Ishikawa (cell line): ENCODE data around the gene ARHGAP45.

Experiments
- CEBPB ChIP-seq: IDR thresholded peaks from 2 replicates; pipeline ENCODE4 v1.6.1; 2012
- CREB1 ChIP-seq: IDR thresholded peaks from 2 replicates; pipeline ENCODE4 v1.6.1; 2012; ENCODE audit warnings: low read depth
- EGR1 ChIP-seq: IDR thresholded peaks from 2 replicates; pipeline ENCODE4 v1.6.1; 2012
- EP300 ChIP-seq: IDR thresholded peaks from 2 replicates; pipeline ENCODE4 v1.6.1; 2012; ENCODE audit warnings: borderline replicate concordance
- FOXM1 ChIP-seq: IDR thresholded peaks from 2 replicates; pipeline ENCODE4 v1.6.1; 2012; ENCODE audit warnings: low read depth, borderline replicate concordance
- NFIC ChIP-seq: IDR thresholded peaks from 2 replicates; pipeline ENCODE4 v1.6.1; 2012
- RAD21 ChIP-seq: IDR thresholded peaks from 2 replicates; pipeline ENCODE4 v1.6.1; 2012; ENCODE audit warnings: low read depth
- TAF1 ChIP-seq: IDR thresholded peaks from 2 replicates; pipeline ENCODE4 v1.6.1; 2012; ENCODE audit warnings: low read depth, mild to moderate bottlenecking
- TCF12 ChIP-seq: IDR thresholded peaks from 2 replicates; pipeline ENCODE4 v1.6.1; 2012; ENCODE audit warnings: low read depth
- TEAD4 ChIP-seq: IDR thresholded peaks from 2 replicates; pipeline ENCODE4 v1.6.1; 2012
- YY1 ChIP-seq: IDR thresholded peaks from 2 replicates; pipeline ENCODE4 v1.6.1; 2012; ENCODE audit warnings: low read depth
- ZBTB7A ChIP-seq: IDR thresholded peaks from 2 replicates; pipeline ENCODE4 v1.6.1; 2012; ENCODE audit warnings: low read depth
- TF ChIP-seq, protein P1 (sequence below): IDR thresholded peaks from 2 replicates; pipeline ENCODE4 v1.6.1; 2012
- TF ChIP-seq, protein P2 (sequence below): IDR thresholded peaks from 2 replicates; pipeline ENCODE4 v1.6.1; 2012; ENCODE audit warnings: low read depth, mild to moderate bottlenecking
- TF ChIP-seq, protein P3 (sequence below): IDR thresholded peaks from 2 replicates; pipeline ENCODE4 v1.6.1; 2012

Gene ARHGAP45

DNA sequence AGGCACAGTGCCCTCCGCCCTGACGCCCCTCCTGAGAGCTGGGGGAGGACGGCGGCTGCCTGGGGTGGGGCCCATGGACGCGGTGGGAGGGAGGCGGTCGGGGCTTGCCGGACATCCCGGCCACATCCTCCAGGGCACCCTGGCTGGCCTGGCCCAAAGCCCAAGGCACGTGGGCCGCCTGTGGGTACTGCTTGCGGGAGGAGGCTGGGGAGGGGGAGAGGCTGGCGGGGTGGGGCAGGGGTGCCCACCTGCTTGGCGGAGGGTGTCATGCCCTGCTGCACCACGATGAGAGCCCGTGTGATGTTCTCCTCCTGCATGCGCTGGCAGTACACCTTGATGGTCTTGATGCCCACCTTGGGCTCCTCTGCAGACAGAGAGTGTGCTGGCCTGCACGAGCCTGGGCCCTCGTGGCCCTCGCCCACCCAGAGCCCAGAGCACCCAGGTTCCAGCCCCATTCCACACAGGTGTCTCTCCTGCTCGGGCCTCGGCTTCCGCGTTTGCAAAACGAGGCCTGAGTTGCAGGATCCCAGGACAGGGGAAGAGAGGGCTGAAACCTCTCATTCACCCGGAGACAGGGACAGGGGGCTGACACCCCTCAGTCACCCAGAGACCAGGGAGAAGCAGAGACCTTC lies 24.7 kb downstream of the ARHGAP45 start:
- TF ChIP-seq TAF1 (no peak), FOXM1 (no peak), TEAD4 (no peak), NFIC (no peak), EGR1 (no peak), RAD21 (no peak), TCF12 (no peak), YY1 (no peak), CEBPB (no peak), CREB1 (no peak), EP300 (no peak), ZBTB7A (no peak)
- TF ChIP-seq, protein P1, sequence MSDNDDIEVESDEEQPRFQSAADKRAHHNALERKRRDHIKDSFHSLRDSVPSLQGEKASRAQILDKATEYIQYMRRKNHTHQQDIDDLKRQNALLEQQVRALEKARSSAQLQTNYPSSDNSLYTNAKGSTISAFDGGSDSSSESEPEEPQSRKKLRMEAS, result no peak
- TF ChIP-seq, protein P2, sequence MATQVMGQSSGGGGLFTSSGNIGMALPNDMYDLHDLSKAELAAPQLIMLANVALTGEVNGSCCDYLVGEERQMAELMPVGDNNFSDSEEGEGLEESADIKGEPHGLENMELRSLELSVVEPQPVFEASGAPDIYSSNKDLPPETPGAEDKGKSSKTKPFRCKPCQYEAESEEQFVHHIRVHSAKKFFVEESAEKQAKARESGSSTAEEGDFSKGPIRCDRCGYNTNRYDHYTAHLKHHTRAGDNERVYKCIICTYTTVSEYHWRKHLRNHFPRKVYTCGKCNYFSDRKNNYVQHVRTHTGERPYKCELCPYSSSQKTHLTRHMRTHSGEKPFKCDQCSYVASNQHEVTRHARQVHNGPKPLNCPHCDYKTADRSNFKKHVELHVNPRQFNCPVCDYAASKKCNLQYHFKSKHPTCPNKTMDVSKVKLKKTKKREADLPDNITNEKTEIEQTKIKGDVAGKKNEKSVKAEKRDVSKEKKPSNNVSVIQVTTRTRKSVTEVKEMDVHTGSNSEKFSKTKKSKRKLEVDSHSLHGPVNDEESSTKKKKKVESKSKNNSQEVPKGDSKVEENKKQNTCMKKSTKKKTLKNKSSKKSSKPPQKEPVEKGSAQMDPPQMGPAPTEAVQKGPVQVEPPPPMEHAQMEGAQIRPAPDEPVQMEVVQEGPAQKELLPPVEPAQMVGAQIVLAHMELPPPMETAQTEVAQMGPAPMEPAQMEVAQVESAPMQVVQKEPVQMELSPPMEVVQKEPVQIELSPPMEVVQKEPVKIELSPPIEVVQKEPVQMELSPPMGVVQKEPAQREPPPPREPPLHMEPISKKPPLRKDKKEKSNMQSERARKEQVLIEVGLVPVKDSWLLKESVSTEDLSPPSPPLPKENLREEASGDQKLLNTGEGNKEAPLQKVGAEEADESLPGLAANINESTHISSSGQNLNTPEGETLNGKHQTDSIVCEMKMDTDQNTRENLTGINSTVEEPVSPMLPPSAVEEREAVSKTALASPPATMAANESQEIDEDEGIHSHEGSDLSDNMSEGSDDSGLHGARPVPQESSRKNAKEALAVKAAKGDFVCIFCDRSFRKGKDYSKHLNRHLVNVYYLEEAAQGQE, result no peak
- TF ChIP-seq, protein P3, sequence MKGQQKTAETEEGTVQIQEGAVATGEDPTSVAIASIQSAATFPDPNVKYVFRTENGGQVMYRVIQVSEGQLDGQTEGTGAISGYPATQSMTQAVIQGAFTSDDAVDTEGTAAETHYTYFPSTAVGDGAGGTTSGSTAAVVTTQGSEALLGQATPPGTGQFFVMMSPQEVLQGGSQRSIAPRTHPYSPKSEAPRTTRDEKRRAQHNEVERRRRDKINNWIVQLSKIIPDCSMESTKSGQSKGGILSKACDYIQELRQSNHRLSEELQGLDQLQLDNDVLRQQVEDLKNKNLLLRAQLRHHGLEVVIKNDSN, result no peak

DNA sequence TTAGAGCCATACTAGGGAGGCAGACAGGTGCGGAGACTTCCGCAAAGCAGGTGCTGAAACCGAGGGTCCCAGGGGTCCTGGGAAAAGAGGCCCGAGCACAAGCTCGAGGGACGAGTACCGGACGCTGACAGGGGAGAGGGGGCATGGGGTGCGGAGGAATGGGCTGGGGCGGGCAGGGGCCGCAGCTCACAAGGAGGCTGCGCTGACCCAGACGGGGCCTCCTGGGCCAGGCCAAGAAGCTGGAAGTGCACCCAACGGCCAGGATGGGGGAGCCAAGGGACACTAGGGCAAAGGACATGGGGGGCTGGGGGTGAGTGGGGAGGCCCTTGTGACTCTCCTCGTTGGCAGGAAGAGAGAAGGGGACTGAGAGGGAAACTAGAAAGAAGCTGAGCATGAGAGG lies 26.4 kb downstream of the ARHGAP45 start:
- TF ChIP-seq FOXM1, result no peak
- TF ChIP-seq TAF1, result no peak
- no peak for TF ChIP-seq EP300
- no peak for TF ChIP-seq YY1
- TF ChIP-seq TEAD4, result no peak
- TF ChIP-seq, protein P2, result no peak
- TF ChIP-seq NFIC, result no peak
- no peak for TF ChIP-seq RAD21
- no peak for TF ChIP-seq EGR1

DNA sequence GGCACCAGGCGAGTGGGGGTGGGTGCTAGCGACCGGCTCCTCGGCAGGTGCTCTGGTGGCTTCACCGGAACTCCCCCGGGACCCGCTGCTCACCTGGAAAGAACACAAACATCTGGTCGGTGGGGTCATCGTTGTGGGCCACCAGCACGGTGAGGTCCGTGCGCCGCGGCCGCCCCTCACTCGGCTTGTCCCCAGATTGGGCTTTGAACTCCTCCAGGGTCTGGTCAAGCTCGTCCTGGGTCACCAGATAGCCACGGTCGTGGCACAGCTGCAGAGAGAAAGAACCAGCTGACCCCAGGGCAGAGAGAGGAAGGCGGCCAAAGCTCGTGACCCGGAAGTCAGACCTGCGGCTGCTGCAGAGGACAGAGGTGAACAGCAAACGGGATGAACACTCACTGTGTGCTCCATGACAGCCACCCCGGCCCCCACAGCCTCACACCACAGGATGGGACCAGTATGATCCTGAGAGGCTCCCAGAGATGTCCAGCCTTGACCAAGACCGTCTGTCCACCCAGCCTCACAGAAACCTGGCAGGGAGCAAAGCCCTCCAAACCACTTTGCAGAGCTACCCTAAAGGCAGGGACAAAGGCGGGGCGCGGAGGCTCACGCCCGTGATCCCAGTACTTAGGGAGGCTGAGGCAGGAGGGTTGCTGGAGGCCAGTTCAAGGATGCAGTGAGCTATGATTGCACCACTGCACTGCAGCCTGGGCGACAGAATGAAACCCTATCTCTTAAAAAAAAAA lies 27.0 kb downstream of the ARHGAP45 start:
- TF ChIP-seq EP300 (no peak), EGR1 (no peak), NFIC (no peak), CEBPB (no peak), TCF12 (no peak), ZBTB7A (no peak), TEAD4 (no peak), TAF1 (no peak), FOXM1 (no peak)

DNA sequence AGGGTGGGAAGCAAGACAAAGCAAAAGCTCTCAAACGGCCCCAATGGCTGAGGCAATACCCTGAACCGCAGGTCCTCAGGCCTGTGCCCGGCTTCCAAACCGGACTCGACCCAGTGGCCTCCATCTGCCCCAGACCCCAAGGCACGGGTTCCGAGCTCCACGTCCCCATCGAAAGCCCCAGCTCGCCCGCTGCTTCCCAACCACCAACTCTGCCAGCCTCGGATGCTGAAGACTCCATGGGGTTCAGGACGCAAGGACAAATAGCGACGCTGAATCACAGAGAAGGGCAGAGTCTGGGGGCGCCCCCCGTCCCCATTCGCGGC lies 27.6 kb downstream of the ARHGAP45 start:
- no peak for TF ChIP-seq CEBPB
- TF ChIP-seq FOXM1, result no peak
- TF ChIP-seq CREB1, result no peak
- TF ChIP-seq ZBTB7A, result no peak
- no peak for TF ChIP-seq RAD21
- TF ChIP-seq, protein P3, result no peak
- no peak for TF ChIP-seq TEAD4
- no peak for TF ChIP-seq TCF12

DNA sequence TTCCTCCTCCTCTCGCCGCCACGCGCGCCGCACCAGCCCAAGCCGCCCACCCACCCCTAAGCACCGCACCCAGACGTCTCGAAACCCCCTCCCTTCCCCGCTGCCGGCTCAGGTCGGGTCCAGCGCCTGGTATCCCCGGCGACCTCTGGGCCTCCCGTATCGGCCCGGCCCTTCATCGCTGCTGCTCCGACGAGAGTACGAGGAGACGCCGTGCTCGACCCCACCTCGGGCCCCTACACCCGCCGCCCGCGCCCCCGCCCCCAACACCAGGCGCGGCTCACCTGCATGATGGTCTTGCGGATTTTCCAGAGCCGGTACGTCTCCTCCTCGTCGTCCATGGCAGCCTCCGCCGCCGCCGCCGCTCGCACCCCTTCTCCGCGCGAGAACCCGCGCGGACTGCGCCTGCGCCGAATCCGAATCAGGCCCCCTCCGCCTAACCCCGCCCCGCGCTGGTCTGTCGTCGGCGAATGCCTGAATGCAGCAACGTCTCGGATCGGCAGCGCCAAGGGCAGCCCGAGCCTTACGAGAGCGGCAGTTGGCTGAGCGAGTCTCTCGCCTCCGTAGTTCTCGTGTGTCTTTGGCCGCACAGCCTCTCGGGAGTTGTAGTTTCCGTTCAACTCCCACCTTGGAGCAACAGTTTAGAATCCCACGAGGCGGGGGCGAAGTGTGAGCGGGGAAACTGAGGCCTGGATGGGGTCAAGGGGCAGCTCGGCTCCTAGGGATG lies 28.2 kb downstream of the ARHGAP45 start, which contains the start of gene POLR2E:
Gene POLR2E (minus strand): TSS at position 398 of the 724 bp plus-strand sequence. CDS start 60 bp downstream, at position 338.
- TF ChIP-seq, protein P3, result no peak
- peak; percentile 55; the same call in 1 of the 2 replicates for TF ChIP-seq EGR1
- no peak for TF ChIP-seq RAD21
- TF ChIP-seq TEAD4, result peak; percentile 33; the same call in 1 of the 2 replicates
- TF ChIP-seq, protein P2, result no peak
- TF ChIP-seq CREB1, result no peak; the same call in 1 of the 2 replicates
- peak; percentile 76; the same call in 1 of the 2 replicates for TF ChIP-seq YY1
- peak; percentile 88 for TF ChIP-seq TAF1
- peak; percentile 24; the same call in 1 of the 2 replicates for TF ChIP-seq EP300
- TF ChIP-seq, protein P1, result no peak; the same call in 1 of the 2 replicates
